K562 (cell line): ENCODE results near the gene GIGYF1. TPM values are rescaled to one million over a fixed set of nuclear protein-coding genes. Genes with fewer than 3 reads are reported as not detected.

Experiments used
- AFF4 ChIP-seq: sonication (generic); formaldehyde crosslinking; IDR thresholded peaks from 2 replicates; pipeline ENCODE4 v1.8.0; 2023; ENCODE audit warnings: mild to moderate bottlenecking, missing genetic modification reagents
- CBFB ChIP-seq: sonication (generic); formaldehyde crosslinking; IDR thresholded peaks from 2 replicates; pipeline ENCODE4 v1.4.0; 2020; ENCODE audit warnings: mild to moderate bottlenecking, missing genetic modification reagents
- E2F6 ChIP-seq, 2 experiments: IDR thresholded peaks; 2 replicates each; pipeline ENCODE4 v1.6.1; 2011; ENCODE audit warnings: borderline replicate concordance in 1 of 2, control low read depth in 1 of 2, low read depth in 1 of 2, low read length in 1 of 2, mild to moderate bottlenecking in 1 of 2, mixed read lengths in 1 of 2, moderate library complexity in 1 of 2; ENCODE audit not compliant: insufficient read depth in 1 of 2, insufficient read length in 1 of 2, poor library complexity in 1 of 2, severe bottlenecking in 1 of 2; ENCODE audit errors: extremely low read depth in 1 of 2
- HDAC1 ChIP-seq, 2 experiments: fragments of 450-650 bp; IDR thresholded peaks; 2 replicates each; pipeline ENCODE4 v1.6.1; 2016 to 2017; ENCODE audit warnings: inconsistent platforms in 1 of 2, mild to moderate bottlenecking in 1 of 2, moderate library complexity in 1 of 2
- KAT7 ChIP-seq: sonication (generic); formaldehyde crosslinking; IDR thresholded peaks from 2 replicates; pipeline ENCODE4 v1.8.0; 2022; ENCODE audit warnings: missing genetic modification reagents, mild to moderate bottlenecking, borderline replicate concordance
- PHF8 ChIP-seq: fragments of 200-600 bp; sonication (generic); IDR thresholded peaks from 2 replicates; pipeline ENCODE4 v1.6.1; 2012; ENCODE audit warnings: mixed run types, mild to moderate bottlenecking, inconsistent platforms, low read length, moderate library complexity, borderline replicate concordance
- SOX6 ChIP-seq: fragments of 450-650 bp; IDR thresholded peaks from 2 replicates; pipeline ENCODE4 v1.6.1; 2014; ENCODE audit warnings: mild to moderate bottlenecking
- SREBF2 ChIP-seq: sonication (generic); formaldehyde crosslinking; IDR thresholded peaks from 2 replicates; pipeline ENCODE4 v1.4.0; 2020; ENCODE audit warnings: mild to moderate bottlenecking, missing genetic modification reagents
- SRSF3 ChIP-seq: fragments of 200-400 bp; formaldehyde crosslinking; IDR thresholded peaks from 2 replicates; pipeline ENCODE4 v1.6.1; 2016; ENCODE audit warnings: mild to moderate bottlenecking, low read length, moderate library complexity; ENCODE audit not compliant: insufficient read depth
- ZNF197 ChIP-seq: fragments of 200-800 bp; sonication (Bioruptor generic); IDR thresholded peaks from 2 replicates; pipeline ENCODE4 v1.6.1; 2016; ENCODE audit warnings: low read depth, missing genetic modification characterization, missing compliant biosample characterization
- ZNF740 ChIP-seq, 3 experiments: fragments of 200-800 bp in 1 of 3; sonication (Bioruptor generic) in 1 of 3; sonication (generic) in 1 of 3; formaldehyde crosslinking in 1 of 3; IDR thresholded peaks; 2 replicates each; pipeline versions ENCODE4 v1.6.1 to v1.8.0; 2016 to 2022; ENCODE audit warnings: mild to moderate bottlenecking in 2 of 3, missing compliant biosample characterization in 2 of 3, missing genetic modification characterization in 2 of 3, missing genetic modification reagents in 1 of 3
- polyA plus RNA-seq, 8 experiments: library from polyadenylated mRNA; depleted of rRNA in 4 of 8; stranded (reverse) in 5 of 8; unstranded in 3 of 8; fragments of >200 nt; fragmentation: Nextera tagmentation in 2 of 8; fragmentation: Illumina TruSeq in 1 of 8; extraction: Ambion mirVana in 2 of 8; extraction: Trizol in 1 of 8; gene quantifications; 2 replicates each; pipeline versions ENCODE4 v1.2.1 to v1.2.3, GENCODE V29; 2011 to 2014; ENCODE audit warnings: inconsistent platforms in 1 of 8, missing spikeins in 1 of 8
- total RNA-seq, 7 experiments: library from RNA; depleted of rRNA in 6 of 7; stranded (reverse); fragments of >200 nt in 6 of 7; fragmentation: Illumina TruSeq in 2 of 7; extraction: Trizol in 2 of 7; gene quantifications; 2 replicates each; pipeline versions ENCODE4 v1.2.1 to v1.2.3, GENCODE V29; 2011 to 2021; ENCODE audit warnings: low replicate concordance in 1 of 7
- TF ChIP-seq, protein P1 (sequence below): fragments of 450-650 bp; IDR thresholded peaks from 2 replicates; pipeline ENCODE4 v1.6.1; 2016; ENCODE audit warnings: missing biosample characterization, missing genetic modification characterization
- TF ChIP-seq, protein P2 (sequence below): sonication (generic); formaldehyde crosslinking; IDR thresholded peaks from 2 replicates; pipeline ENCODE4 v1.4.0; 2020; ENCODE audit warnings: mild to moderate bottlenecking, missing genetic modification reagents
- TF ChIP-seq, protein P3 (sequence below): sonication (generic); formaldehyde crosslinking; IDR thresholded peaks from 2 replicates; pipeline ENCODE4 v1.8.0; 2022; ENCODE audit warnings: mild to moderate bottlenecking, missing genetic modification reagents

Gene GIGYF1
- total and polyA plus RNA-seq, 9 of the 15 experiments (the other 6 are each of a cell fraction or from before 2014, with no cell fraction given), result 0.56 to 76.2 (median 16.8) TPM

DNA sequence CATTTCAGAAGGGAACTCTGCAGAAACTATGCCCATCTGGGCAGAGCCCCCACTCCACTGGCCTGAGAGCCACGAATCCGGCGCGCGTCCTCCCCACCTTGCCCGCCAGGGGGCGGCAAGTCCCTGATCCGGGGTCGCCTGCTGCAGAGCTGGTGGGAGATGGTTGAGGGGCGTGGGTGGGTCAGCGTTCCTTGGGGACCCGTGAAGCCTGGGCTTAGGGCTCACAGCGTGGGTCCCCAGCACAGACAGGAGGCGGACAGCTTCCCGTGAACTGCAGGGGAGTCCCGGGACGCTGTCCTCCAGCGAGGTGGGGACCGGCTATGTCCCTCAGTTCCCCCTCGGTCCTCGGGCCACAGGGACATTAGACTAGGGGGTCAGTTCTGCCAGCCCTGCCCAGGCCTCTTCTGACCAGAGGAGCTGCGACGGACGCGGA lies 11.3 kb upstream of the GIGYF1 start (continued):
- TF ChIP-seq, protein P1, sequence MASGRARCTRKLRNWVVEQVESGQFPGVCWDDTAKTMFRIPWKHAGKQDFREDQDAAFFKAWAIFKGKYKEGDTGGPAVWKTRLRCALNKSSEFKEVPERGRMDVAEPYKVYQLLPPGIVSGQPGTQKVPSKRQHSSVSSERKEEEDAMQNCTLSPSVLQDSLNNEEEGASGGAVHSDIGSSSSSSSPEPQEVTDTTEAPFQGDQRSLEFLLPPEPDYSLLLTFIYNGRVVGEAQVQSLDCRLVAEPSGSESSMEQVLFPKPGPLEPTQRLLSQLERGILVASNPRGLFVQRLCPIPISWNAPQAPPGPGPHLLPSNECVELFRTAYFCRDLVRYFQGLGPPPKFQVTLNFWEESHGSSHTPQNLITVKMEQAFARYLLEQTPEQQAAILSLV (tag), result no peak
- TF ChIP-seq, protein P2, sequence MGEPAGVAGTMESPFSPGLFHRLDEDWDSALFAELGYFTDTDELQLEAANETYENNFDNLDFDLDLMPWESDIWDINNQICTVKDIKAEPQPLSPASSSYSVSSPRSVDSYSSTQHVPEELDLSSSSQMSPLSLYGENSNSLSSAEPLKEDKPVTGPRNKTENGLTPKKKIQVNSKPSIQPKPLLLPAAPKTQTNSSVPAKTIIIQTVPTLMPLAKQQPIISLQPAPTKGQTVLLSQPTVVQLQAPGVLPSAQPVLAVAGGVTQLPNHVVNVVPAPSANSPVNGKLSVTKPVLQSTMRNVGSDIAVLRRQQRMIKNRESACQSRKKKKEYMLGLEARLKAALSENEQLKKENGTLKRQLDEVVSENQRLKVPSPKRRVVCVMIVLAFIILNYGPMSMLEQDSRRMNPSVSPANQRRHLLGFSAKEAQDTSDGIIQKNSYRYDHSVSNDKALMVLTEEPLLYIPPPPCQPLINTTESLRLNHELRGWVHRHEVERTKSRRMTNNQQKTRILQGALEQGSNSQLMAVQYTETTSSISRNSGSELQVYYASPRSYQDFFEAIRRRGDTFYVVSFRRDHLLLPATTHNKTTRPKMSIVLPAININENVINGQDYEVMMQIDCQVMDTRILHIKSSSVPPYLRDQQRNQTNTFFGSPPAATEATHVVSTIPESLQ (CRISPR knock-in tag), result no peak
- TF ChIP-seq HDAC1 (IDR thresholded peaks at IDR 0.05) (peak in 1 of 2 experiments; percentile 90; a peak in 2 of 4 replicates), SREBF2 (CRISPR knock-in tag) (no peak), ZNF740 (CRISPR knock-in tag; IDR thresholded peaks at IDR 0.05) (peak; percentile 66), ZNF740 (tag; IDR thresholded peaks at IDR 0.05) (no peak), KAT7 (CRISPR knock-in tag) (peak; percentile 74; the same call in 1 of the 2 replicates), ZNF197 (no peak), E2F6 (IDR thresholded peaks at IDR 0.05; ENCODE audit: borderline replicate concordance in 1 of 2, extremely low read depth in 1 of 2, insufficient read depth in 1 of 2, insufficient read length in 1 of 2, low read depth in 1 of 2, low read length in 1 of 2, poor library complexity in 1 of 2, severe bottlenecking in 1 of 2) (peak in 1 of 2 experiments; percentile 70), AFF4 (CRISPR knock-in tag) (peak; percentile 85), CBFB (CRISPR knock-in tag) (no peak), PHF8 (no peak), SRSF3 (peak; percentile 84; the same call in 1 of the 2 replicates), SOX6 (peak; percentile 34; the same call in 1 of the 2 replicates)
- TF ChIP-seq, protein P3, sequence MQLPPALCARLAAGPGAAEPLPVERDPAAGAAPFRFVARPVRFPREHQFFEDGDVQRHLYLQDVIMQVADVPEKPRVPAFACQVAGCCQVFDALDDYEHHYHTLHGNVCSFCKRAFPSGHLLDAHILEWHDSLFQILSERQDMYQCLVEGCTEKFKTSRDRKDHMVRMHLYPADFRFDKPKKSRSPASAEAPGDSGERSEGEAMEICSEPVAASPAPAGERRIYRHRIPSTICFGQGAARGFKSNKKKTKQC (CRISPR knock-in tag), result peak; percentile 66; the same call in 1 of the 2 replicates
- TF ChIP-seq, all 486 proteins: peak for 99
